ENCODE data around the gene NTM. TPM values are rescaled to one million over a fixed set of nuclear protein-coding genes. Genes with fewer than 3 reads are reported as not detected.

NTM gene
- total RNA-seq, 1 experiment from 2014 or later, result not detected

DNA sequence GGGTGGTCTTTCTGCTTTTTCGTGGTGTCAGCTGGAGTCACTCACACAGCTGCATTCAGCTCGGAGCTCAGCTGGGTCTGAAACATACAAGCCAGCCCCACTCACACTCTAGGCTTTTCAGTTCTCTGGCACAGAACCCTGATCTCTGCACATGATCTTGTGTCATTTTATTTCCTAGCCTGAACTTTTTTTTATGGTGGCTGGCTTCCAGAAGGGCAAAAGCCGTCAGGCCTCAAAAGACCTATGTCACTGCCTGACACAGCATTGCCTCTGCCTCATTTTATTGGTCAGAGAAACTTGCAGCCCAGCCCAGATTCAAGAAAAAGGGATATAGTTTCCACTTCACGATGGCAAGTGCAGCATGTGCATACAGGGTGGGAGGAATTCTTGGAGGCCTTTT lies 117.8 kb downstream of the NTM start:
- no peaks in the 10 kb centered on the region for H3K27me3 ChIP-seq (ENCODE audit: insufficient read depth, low read length)
- no peaks in the 10 kb centered on the region for H3K9me2 ChIP-seq (ENCODE audit: insufficient read depth)
- ChIA-PET RAD21 (ENCODE audit: low non-redundant PET in 1 of 2, low total read pairs in 2 of 2, uncharacterized antibody in 2 of 2, unreplicated experiment in 2 of 2) (no interaction called here), POLR2A (no interaction called here), CTCF (no interaction called here)
- no peaks in the 10 kb centered on the region for H3K4me1 ChIP-seq (ENCODE audit: control insufficient read depth in 1 of 2, insufficient read depth in 2 of 2, low read length in 2 of 2)
- H4K20me1 ChIP-seq (ENCODE audit: insufficient read depth), result no peaks in the 10 kb centered on the region
- H3K4me3 ChIP-seq (replicated peaks in 1 of 2; ENCODE audit: low read depth in 1 of 2, low read length in 2 of 2), result no peak overlapping the region
- H3K4me2 ChIP-seq (ENCODE audit: low read length), result no peak overlapping the region
- H2AFZ ChIP-seq (ENCODE audit: low read depth, low read length, poor library complexity, severe bottlenecking), result no peak overlapping the region
- no peak overlapping the region for H3K9ac ChIP-seq (ENCODE audit: low read length)
- ATAC-seq (no peak), DNase-seq (ENCODE audit: low read depth, low spot score) (no peak)
- H3K36me3 ChIP-seq (ENCODE audit: control insufficient read depth in 1 of 2, insufficient read depth in 2 of 2, low read length in 2 of 2), result no peaks in the 10 kb centered on the region
- no peaks in the 10 kb centered on the region for H3K79me2 ChIP-seq (ENCODE audit: insufficient read depth, low read length)
- intact Hi-C loops (cut with micrococcal nuclease), result no loop called here
- H3K27ac ChIP-seq (ENCODE audit: low read depth, low read length), result no peak overlapping the region
- H3K9me3 ChIP-seq (ENCODE audit: control insufficient read depth in 1 of 2, insufficient read depth in 1 of 2, low read depth in 1 of 2, low read length in 2 of 2), result peaks cover 3 to 4% of the 10 kb centered on the region in 2 experiments; a peak in 1 of 4 replicates
- TF ChIP-seq ZNF274 (IDR thresholded peaks at IDR 0.05; ENCODE audit: low read depth, low read length), result no peak
- no peak for TF ChIP-seq SRF (IDR thresholded peaks at IDR 0.05; ENCODE audit: low read depth)
- TF ChIP-seq JUND (IDR thresholded peaks at IDR 0.05), result no peak
- TF ChIP-seq CEBPB (IDR thresholded peaks at IDR 0.05; ENCODE audit: low read depth), result no peak
- TF ChIP-seq, protein P1, sequence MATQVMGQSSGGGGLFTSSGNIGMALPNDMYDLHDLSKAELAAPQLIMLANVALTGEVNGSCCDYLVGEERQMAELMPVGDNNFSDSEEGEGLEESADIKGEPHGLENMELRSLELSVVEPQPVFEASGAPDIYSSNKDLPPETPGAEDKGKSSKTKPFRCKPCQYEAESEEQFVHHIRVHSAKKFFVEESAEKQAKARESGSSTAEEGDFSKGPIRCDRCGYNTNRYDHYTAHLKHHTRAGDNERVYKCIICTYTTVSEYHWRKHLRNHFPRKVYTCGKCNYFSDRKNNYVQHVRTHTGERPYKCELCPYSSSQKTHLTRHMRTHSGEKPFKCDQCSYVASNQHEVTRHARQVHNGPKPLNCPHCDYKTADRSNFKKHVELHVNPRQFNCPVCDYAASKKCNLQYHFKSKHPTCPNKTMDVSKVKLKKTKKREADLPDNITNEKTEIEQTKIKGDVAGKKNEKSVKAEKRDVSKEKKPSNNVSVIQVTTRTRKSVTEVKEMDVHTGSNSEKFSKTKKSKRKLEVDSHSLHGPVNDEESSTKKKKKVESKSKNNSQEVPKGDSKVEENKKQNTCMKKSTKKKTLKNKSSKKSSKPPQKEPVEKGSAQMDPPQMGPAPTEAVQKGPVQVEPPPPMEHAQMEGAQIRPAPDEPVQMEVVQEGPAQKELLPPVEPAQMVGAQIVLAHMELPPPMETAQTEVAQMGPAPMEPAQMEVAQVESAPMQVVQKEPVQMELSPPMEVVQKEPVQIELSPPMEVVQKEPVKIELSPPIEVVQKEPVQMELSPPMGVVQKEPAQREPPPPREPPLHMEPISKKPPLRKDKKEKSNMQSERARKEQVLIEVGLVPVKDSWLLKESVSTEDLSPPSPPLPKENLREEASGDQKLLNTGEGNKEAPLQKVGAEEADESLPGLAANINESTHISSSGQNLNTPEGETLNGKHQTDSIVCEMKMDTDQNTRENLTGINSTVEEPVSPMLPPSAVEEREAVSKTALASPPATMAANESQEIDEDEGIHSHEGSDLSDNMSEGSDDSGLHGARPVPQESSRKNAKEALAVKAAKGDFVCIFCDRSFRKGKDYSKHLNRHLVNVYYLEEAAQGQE (IDR thresholded peaks at IDR 0.05; ENCODE audit: low read depth), result no peak
- no peak for TF ChIP-seq POLR2A (IDR thresholded peaks at IDR 0.05; ENCODE audit: borderline replicate concordance, extremely low read depth, insufficient read depth, insufficient read length)
- TF ChIP-seq TCF7L2 (IDR thresholded peaks at IDR 0.05; ENCODE audit: borderline replicate concordance, extremely low read depth, insufficient read depth, insufficient read length), result no peak
- no peak for TF ChIP-seq RAD21 (IDR thresholded peaks at IDR 0.05; ENCODE audit: low read depth)
- no peak for TF ChIP-seq YY1 (IDR thresholded peaks at IDR 0.05; ENCODE audit: extremely low read depth, insufficient replicate concordance, low read depth, low read length)
- no peak for TF ChIP-seq ELF1 (IDR thresholded peaks at IDR 0.05; ENCODE audit: borderline replicate concordance, low read depth)
- no peak for TF ChIP-seq ZFX (IDR thresholded peaks at IDR 0.05)
- no TSS peak for BruUV-seq (replicated peaks)

Data from HCT116 (cell line).